KBM-7 (cell line): ENCODE results near the gene CREB3L1.

Source experiments
- DNase-seq: peaks from one replicate; pipeline ENCODE4 v3.0.0-alpha.2; 2015
- in situ Hi-C: fragments of 300-500 bp; cut with MboI; formaldehyde crosslinking; loops from 2 replicates; pipeline ENCODE4 v1.14.3; 2020; ENCODE audit warnings: low sequenced_read_pairs, low pct_unique_long_range_greater_than_20kb, mixed read lengths

Gene CREB3L1

DNA sequence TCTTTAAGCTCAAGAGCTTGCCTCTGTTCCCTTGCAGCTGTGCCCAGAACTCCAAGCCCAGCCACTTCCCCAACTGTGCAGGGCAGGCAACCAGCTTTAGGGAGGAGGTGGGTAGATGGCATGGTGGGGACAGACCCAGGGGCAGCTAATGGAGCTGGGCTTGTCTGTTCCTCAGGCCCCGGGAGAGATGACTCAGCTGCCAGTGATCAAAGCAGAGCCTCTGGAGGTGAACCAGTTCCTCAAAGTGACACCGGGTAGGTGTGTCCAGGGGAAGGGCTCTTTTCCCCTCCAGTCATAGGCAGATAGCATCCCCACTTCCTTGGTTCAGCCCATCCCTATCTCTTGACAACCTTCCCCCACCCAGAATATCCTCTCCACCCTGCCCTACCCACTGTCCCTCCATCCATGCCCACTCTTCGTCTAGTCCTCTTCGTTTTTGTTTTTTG, 32.4 kb downstream of the CREB3L1 start:
- in situ Hi-C loops, result no loop called here
- DNase-seq, result peak; percentile 63

DNA sequence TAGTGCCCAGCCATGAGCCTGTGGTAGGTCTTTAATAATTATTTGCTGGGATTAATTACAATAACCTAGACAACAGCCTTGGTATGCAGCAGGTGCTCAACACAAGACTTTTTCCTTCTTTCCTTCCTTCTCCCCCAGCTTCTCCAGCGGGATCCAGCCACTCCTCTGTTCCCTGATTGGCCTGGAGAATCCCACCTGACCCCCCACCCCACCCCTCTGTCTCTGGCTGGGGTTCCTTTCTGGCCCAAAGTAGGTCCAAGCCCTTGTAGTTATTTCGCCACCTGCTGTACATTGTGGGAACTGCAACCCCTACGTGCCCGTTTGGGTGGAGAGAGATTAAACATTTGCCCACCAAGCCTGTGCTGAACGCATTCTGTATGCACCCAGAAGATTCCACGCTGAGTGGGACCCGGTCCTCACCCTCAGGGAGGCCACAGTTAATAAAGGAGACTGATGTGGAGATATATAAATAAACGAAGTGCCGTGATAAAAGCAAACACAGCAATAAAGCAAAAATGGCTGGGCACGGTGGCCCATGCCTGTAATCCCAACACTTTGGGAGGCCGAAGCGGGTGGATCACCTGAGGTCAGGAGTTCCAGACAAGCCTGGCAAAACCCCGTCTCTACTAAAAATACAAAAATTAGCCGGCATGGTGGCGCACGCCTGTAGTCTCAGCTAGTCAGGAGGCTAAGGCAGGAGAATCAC, 37.7 kb downstream of the CREB3L1 start:
- DNase-seq, result peak; percentile 82
- in situ Hi-C loops, result no loop called here

DNA sequence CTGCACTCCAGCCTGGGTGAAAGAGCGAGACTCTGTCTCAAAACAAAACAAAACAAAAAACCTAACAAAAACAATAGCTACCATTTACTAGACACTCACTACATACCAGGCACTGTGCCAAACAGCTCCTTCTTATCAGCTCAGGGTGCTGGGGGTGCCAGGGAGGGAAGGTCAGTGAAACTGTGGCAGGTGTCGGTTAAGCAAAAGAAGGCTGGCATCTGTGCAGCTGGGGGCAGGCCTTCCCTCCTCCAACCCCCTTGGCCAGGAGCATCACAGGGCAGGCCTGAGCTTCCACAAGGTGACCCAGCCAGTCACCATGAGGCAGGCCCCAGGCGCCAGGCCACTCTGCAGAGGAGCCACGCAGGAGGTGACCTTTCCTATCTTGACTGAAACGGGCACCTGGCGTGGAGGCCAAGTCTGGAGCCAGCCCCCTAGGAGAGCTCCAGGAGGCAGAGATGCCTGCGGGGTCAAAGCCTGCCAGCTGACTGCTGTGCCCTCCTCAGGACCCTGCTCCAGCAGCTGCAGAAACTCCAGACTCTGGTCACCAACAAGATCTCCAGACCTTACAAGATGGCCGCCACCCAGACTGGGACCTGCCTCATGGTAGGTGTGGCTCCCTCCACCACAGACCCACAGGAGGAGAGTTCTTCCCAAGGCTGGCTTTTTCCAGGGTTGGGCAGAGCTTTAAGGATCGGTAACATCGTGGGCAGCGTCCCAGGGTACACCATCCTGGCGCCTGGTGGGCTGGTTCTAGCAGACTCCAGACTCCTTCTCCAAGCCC, 38.5 kb downstream of the CREB3L1 start:
- DNase-seq, result no peak
- in situ Hi-C loops, result no loop called here

DNA sequence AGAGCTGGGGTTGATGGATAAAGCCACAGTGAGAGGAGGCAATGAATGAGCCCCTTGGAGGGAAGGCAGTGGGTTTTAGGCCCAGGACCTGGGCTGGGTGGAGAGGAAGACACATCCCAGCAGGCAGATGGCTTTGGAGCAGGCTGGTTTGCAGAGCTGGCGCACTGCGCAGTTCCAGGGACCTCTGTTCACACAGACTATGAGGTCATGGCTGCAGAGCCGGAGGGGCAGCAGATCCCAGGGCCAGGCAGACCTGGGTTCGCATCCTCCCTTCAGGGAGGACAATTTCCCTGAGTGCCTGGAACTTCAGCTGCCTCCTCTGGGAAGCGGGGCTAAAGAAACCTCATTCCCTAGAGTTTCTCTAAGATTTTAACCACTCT, 41.6 kb downstream of the CREB3L1 start:
- no peak for DNase-seq
- in situ Hi-C loops, result no loop called here

DNA sequence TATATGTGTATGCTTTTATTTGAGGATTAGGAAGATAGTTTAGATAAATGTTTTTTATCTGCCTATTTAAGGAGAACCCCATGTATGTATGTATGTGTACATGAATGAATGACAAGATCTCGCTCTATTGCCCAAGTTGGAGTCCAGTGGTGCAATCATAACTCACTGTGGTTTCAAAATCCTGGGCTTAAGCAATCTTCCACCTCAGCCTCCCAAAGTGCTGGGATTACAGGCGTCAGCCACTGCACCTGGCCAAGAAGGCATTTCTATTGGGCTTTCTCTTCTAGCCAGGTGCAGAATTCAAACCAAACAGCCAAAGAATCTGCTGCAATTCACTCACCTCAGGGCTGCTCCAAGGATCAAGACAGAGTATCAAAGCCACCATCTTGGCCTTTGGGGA, 44.3 kb downstream of the CREB3L1 start:
- in situ Hi-C loops, result no loop called here
- DNase-seq, result no peak

DNA sequence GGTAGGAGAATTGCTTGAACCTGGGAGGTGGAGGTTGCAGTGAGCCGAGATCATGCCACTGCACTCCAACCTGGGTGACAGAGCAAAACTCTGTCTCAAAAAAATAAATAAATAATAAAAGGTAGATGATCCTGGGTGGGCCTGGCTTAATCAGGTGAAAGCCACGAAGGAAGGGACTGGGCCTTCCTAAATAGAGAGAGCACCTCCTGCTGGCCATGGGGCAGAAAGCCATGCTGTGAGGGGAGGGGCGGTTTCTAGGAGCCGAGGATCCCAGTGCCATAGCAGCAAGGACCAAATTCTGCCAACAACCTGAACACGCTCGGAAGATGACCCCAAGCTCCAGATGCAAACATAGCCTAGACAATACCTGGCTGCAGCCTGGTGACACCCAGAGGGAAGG, 45.3 kb downstream of the CREB3L1 start:
- in situ Hi-C loops, result no loop called here
- peak; percentile 42 for DNase-seq

DNA sequence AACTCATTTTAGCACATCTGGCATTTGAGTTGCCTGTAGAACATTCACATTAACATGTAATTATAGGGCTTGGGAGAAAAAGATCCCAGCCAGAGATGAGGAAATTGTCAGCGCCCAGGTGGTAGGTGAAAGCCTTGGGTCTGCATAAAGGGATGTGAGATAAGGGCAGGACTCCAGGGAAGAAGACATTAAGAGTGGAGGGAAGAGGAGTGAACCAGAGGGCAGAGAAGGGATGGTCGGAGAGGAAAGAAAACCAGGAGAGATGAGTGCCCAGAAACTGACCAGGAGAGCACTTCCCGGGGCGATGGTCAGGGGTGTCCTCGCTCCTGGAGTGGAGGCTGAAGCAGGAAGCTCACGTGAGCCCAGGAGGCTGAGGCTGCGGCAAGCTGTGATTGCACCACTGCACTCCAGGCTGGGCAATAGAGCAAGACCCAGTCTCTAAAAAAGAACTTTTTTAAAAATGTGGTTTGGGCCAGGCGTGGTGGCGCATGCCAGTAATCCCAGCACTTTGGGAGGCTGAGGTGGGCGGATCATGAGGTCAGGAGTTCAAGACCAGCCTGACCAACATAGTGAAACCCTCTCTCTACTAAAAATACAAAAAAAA, 49.5 kb downstream of the CREB3L1 start:
- DNase-seq, result no peak
- in situ Hi-C loops, result no loop called here

DNA sequence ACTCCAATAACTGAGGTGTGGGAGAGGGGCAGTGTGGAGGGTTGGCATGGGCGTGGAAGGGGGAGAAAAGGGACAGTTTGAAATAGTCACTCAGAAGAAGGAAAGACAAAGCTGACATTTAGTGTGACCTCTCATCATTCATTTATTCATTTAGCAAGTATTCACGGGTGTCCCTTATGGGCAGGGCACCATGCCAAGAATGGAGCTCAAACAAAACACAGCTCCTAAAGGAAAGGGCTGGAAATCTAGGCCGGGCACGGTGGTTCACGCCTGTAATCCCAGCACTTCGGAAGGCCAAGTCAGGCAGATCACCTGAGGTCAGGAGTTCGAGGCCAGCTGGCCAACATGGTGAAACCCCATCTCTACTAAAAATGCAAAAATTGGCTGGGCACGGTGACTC, 50.4 kb downstream of the CREB3L1 start:
- DNase-seq, result no peak
- in situ Hi-C loops, result no loop called here

DNA sequence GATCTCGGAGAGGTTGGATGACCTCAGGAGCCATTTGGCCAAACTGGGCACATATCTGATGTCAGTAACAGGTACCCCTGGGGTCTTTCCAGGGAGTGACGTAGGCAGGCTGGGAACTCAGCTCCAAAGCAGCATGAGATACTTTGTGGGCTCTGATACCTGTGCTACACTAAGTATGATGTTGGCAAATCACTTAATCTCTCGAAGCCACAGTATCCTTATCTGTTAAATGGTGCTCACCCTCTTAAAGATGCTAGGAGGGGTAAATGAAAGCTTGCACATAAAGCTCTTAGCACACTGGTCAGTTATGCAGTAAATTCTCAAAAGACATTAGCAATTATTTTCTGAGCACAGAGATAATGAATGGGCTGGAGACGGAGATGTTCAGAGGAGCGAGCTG, 52.7 kb downstream of the CREB3L1 start:
- DNase-seq, result no peak
- in situ Hi-C loops, result no loop called here

DNA sequence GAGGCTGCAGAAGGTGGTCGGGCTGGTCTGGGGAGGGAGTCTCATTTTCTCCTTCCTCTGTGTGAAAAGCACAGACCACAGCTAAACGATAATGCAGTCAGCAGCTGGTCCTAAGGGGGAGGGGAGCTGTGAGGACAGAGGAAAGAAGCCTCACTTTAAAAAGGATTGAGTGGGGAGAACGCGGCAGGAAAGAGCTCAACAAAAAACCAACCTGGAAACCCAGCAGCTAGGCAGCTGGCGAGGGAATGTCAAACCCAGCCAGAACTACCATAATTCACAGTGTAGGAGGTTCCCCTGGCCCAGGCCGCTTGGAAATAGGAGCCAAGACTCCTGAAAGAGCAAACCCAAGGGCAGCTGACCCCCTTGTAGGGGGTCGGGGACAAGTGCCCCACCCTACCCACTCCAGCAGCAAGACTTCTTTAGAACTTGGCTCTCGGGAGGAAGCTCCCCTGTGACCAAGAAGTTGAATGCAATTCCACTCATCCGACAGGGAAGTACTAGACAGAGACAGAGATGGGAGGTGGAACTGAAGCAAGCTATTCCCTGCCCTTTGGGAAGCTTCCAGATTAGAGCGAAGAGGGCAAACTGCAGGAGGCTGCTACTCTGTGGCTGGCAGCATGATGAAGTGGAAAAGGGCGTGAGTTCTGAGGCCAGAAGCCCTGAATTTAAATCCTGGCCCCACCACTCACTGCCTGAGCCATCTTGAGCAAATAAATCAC, 53.3 kb downstream of the CREB3L1 start:
- in situ Hi-C loops, result no loop called here
- peak; percentile 57 for DNase-seq

DNA sequence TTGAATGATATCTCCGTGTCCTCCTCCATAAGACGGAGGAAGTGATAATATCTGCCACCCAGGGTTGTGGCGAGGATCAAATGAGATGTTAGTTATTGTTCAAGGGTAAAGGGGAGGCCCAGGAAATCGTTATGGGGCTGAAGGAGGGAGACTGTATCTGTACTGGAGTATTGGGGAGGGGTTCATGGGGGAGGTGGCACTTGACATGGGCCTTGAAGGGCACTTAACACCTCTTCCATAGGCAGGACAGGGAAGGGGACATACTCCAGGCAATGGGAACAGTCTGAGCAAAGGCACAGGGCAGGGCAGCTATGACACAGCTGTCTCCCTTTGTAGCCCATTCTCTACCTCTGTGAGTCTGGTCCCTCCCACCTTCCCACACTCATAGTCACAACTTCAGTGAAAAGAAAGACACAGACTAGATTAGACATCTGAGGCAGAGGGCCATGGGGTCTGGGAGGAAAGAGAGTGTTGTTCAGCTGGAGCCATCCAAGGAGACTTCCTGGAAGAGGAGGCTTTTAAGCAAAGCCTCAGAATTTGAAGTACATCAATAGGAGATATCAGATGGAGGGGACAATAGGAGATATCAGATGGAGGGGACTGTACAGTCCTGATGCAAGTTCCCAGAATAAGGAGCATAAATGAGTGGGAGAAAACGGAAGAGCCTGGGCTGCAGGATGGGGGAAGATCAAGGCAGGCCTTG, 54.0 kb downstream of the CREB3L1 start:
- peak; percentile 81 for DNase-seq
- in situ Hi-C loops, result no loop called here

DNA sequence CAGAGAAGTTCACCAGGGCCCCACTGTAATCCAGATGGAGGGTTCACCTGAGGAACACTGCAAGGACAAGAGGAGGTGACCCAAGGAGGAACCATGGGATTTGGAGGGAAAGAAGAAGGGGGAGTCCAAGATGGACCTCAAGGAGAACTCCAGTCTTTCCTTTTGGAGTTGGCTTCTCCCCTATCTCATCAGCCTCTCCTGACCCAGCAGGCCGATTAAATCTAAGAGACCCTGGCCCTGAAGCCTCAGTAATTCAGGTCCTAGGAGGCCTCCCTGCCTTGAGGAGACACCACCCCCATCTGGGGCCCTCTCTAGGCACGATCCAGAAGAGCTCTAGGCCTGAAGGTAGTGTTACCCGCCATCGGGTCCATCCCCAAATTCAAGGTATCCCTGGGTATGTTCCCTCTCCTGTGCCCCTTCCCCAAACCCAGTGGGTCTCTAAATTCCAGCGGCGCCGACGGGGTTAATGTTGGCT, 54.7 kb downstream of the CREB3L1 start:
- no peak for DNase-seq
- in situ Hi-C loops, result no loop called here

DNA sequence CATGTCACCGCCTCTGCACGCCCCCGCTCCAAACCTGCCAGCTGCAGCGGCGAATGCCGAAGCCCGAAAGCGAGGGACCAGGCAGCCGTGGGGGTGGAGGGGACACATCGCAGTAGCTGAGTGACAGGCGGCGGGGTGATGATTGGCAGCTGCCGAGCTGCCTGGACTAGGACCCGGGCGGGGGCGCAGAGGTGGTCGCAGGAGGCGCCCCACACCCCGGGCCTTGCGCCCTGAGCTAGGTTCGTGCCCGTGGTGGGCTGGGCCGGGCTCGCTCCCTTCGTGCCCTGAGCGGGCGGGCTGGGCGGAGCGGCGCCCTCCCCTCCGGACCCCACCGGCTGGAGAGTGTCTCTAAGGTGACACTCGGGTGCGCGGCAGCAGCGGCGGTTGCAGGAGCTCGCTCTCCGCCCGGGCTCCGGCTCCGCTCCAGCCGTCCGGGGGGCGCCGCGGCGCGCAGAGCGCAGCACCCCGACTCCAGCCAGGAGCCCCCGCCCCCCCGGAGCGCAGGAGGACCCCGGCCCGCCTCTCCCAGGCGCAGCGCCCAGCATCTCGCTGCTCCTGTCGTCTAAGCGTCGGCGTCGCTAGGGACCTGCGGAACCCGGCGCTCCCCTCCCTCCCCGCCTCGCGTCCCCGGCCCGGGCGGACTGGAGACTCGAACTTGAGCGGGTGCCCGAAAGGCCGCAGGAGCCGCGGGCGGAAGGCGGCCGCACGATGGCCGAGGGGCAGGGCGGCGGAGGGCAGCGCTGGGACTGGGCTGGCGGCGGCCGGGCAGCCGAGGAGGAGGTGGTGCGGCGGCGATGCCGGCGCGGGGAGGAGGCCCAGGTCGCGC, 55.3 kb downstream of the CREB3L1 start:
- in situ Hi-C loops, result no loop called here
- DNase-seq, result no peak

DNA sequence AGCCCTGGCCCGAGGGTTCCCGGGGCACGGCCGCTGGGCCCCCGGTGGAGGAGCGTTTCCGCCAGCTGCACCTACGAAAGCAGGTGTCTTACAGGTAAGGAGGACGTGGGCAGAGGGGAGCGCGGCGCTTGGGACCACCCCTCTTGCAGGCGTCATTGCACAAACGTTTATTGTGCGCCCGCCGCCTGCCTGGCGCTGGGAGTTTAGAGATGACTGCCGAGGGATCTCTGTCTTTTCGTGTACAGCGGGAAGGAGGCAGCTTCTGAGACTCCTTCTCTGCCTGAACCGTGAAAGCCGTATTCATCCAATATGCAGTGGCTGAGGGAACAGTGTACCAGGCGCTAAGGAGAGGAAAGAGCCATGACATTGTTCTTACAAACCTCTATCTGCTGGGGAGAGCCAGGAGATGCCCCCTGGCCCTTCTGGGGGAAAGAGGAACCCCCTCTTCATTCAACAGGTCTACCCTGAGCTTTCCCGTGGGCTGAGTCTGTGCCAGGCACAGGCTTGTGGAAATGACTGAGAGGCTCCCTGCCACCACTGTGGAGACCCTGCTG, 56.0 kb downstream of the CREB3L1 start:
- DNase-seq, result no peak
- in situ Hi-C loops, result no loop called here

DNA sequence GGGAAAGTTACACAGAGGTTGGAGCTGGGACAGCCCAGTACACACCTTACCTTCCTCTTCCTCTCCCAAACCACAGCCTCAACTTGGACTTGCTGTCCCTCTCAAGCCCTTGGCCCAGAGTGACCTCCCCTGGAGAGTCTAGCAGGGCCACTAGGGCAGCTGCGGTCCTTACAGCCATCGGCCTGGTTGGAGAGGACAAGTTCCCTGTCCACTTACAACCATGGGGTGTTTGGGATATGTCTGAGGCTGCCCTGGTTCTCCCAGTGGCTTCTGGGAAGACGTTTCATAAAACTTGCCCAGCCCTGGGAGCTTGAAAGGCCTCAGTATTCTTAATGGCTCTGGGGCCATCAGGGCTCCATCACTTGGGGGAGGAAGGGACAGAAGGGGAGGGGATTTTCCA, 56.7 kb downstream of the CREB3L1 start:
- no peak for DNase-seq

DNA sequence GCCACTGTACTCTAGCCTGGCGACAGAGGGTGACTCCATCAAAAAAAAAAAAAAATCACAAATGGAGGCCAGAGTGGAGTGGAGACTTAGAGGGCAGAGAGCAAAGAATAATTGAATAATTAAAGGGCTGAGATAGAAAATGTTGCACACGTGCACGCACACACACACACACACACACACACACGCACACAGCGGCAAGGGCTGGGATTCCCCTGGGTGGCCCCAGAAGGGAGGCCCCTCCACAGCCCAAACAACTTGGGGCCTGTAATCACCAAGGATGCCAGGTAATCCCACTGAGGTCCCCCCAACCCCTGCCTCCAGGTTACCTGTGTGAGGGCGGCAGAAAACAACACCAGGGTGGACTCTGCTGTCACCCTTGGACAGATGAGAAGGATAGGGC, 57.8 kb downstream of the CREB3L1 start:
- in situ Hi-C loops, result no loop called here
- DNase-seq, result no peak

More for the DNA sequence above, 56.7 kb downstream of the CREB3L1 start:
- in situ Hi-C loops, result no loop called here

DNA sequence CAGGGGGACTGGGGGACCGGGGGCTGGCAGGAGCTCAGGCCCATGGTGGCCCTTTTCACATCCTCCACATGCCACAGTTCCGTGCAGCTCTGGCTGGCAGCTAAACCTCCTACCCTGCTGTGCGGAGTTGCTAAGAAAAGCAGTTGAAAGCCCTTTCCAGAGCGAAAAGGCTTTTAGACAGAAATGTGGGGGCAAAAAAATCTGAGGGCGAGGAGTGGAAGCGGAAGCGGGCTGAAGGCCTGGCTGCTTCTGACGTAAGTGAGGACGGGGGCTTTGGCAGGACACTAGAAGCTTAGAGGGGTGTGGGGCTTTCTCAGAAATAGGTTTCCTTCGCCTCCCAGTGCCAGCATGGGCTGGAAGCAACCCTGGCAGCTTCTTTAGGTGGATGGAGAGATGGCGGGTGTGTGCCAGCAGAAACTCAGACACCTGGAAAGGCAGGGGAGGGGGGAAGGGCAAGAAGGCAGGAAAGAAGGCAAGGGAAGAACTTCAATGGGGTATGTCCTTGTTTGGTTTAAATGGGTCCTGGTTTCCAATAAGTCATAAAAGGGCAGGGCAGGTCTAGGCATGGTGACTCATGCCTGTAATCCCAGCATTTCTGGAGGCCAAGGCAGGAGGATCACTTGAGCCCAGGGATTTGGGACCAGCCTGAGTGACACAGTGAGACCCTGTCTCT, 58.6 kb downstream of the CREB3L1 start:
- DNase-seq, result peak; percentile 66
- in situ Hi-C loops, result no loop called here
